Measurements from ENCODE around the gene TMEM165.

Gene TMEM165

DNA sequence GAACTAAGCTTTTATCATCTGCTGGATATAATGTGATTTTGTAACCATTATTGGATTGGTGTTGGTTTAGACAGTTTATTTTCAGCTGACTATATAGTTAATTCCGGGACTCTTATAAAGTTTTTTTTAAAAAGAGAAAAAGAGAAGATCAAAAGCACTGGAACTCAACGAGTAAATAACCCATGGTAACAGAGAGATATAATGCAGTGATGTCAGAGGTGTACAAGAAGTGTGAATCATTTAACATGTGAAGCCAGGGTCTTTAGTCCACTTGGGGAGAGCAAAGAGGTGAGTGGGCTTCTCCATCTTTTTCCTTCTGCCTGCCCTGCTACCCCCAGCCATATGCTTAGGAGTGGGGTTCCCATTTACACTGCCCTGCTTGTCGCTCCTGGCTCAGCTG is 3.2 kb downstream of the TMEM165 start:
- peak overlapping the region; percentile 92 for H3K4me3 Mint-ChIP-seq
- H3K27me3 Mint-ChIP-seq: no peaks in the 10 kb centered on the region
- H3K9me3 Mint-ChIP-seq: no peaks in the 10 kb centered on the region
- peaks cover 62% of the 10 kb centered on the region for H3K36me3 Mint-ChIP-seq (ENCODE audit: low read depth)
- peak overlapping the region; percentile 41 for H3K27ac Mint-ChIP-seq
- peaks cover 50% of the 10 kb centered on the region for H3K4me1 Mint-ChIP-seq (ENCODE audit: low read depth)
- intact Hi-C loops (cut with micrococcal nuclease): loop anchor here (5.0 kb wide), 1 partner anchor 148 kb away; the partner anchor contains the start of gene CLOCK

DNA sequence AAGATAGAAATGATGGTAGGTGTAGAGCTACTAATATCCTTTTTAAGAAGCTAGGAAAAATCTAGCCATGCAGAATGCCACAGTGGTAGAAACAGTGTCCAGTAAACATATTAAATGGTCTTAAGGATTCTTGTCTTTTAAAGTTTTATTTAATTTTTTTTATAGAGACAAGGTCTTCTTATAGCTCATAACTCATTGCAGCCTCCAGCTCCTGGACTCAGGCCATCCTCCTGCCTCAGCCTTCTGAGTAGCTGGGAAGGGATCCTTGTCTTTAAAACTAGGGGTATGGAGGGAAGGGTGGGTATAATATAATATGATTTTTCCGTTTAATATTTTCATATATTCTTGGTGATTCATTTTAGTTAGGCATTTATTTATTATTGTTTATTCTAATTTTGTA is 3.8 kb downstream of the TMEM165 start:
- peak overlapping the region; percentile 41 for H3K27ac Mint-ChIP-seq
- H3K9me3 Mint-ChIP-seq: no peaks in the 10 kb centered on the region
- peaks cover 69% of the 10 kb centered on the region for H3K36me3 Mint-ChIP-seq (ENCODE audit: low read depth)
- H3K27me3 Mint-ChIP-seq: no peaks in the 10 kb centered on the region
- H3K4me3 Mint-ChIP-seq: peak overlapping the region; percentile 92
- intact Hi-C loops (cut with micrococcal nuclease): loop anchor here (5.0 kb wide), 1 partner anchor 148 kb away; the partner anchor contains the start of gene CLOCK
- peaks cover 52% of the 10 kb centered on the region for H3K4me1 Mint-ChIP-seq (ENCODE audit: low read depth)

DNA sequence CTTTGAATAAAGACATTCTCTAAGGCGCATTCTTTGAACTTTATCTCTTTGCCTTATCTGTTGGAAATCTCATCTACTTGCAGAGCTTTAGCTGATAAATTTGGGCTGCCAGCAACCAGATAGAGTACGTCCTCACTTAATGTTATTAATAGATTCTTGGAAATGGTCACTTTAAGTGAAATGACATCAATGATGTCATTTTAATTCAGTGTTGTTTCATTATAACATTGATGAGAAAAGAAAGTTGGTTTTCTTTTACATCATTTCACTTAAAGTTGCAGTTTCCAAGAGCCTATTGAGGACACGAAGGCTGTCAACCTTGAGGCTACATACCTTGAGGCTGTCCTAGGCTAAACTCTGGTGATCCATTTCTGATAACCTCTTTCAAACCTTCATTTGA is 9.3 kb downstream of the TMEM165 start:
- intact Hi-C loops (cut with micrococcal nuclease): loop anchor here (5.0 kb wide), 1 partner anchor 462 kb away; no protein-coding TSS in a partner anchor
- Mint-ChIP-seq H3K27ac (no peak overlapping the region), H3K36me3 (ENCODE audit: low read depth) (peaks cover 61% of the 10 kb centered on the region), H3K4me1 (ENCODE audit: low read depth) (peaks cover 53% of the 10 kb centered on the region), H3K9me3 (no peaks in the 10 kb centered on the region), H3K27me3 (no peaks in the 10 kb centered on the region), H3K4me3 (no peak overlapping the region)

DNA sequence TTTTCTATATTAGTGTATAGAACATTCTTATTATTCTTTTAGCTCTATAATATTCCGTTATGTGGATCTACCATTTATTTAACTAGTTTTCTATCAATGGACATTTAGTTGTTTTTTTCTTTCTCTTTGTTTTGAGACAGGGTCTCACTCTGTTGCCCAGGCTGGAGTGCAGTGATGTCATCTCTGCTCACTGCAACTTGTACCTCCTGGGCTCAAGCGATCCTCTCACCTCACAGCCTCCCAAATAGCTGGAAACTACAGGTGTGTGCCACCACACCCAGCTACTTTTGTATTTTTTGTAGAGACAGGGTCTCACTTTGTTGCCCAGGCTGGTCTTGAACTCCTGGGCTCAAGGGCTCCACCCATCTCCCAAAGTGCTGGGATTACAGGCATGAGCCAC is 10.8 kb downstream of the TMEM165 start:
- Mint-ChIP-seq H3K27ac (peak overlapping the region; percentile 38), H3K9me3 (no peaks in the 10 kb centered on the region), H3K4me3 (no peak overlapping the region), H3K4me1 (ENCODE audit: low read depth) (peaks cover 46% of the 10 kb centered on the region), H3K27me3 (no peaks in the 10 kb centered on the region), H3K36me3 (ENCODE audit: low read depth) (peaks cover 60% of the 10 kb centered on the region)
- intact Hi-C loops (cut with micrococcal nuclease): loop anchor here (5.0 kb wide), 1 partner anchor 461 kb away; no protein-coding TSS in a partner anchor

DNA sequence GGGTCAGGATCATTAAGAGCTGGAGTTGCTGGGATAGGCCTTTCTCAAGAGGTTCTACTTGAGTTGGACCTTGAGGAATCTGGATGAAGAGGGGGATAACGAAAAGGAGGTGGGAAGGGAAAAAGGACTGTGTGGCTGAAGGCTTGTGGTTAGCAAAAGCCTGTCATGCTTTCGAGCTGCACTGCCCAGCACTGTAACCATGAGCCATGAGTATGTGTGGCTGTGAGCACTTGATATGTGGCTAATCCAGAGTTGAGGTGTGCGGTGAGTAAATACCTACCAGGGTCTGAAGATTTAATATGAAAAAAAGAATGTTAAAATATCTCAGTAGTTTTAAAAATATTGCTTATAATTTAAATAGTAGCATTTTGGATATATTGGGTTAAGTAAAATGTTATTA is 11.4 kb downstream of the TMEM165 start:
- Mint-ChIP-seq H3K36me3 (ENCODE audit: low read depth) (peaks cover 65% of the 10 kb centered on the region), H3K9me3 (no peaks in the 10 kb centered on the region), H3K27ac (peak overlapping the region; percentile 38), H3K27me3 (no peaks in the 10 kb centered on the region), H3K4me3 (no peak overlapping the region), H3K4me1 (ENCODE audit: low read depth) (peaks cover 46% of the 10 kb centered on the region)
- intact Hi-C loops (cut with micrococcal nuclease): loop anchor here (5.0 kb wide), 1 partner anchor 460 kb away; no protein-coding TSS in a partner anchor

DNA sequence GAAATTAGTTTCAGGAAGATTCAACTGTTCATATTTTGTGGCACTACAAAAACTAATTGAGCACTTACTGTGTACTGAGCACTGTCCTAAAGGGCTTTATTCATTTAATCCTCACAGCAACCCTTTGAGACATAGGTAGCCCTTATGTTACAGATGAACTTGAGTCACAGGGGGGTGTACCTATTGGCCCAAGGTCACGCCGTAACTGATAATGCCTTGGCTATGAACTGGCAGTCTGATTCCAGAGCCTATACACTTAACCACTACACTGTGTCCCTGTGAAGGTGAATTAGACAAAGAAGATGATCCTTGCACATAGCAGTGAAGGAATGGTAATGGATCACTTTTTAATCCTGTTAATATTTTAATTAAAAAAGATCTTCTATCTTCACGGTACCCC is 12.0 kb downstream of the TMEM165 start:
- H3K27ac Mint-ChIP-seq: no peak overlapping the region
- no peaks in the 10 kb centered on the region for H3K9me3 Mint-ChIP-seq
- peaks cover 65% of the 10 kb centered on the region for H3K36me3 Mint-ChIP-seq (ENCODE audit: low read depth)
- no peaks in the 10 kb centered on the region for H3K27me3 Mint-ChIP-seq
- intact Hi-C loops (cut with micrococcal nuclease): loop anchor here (5.0 kb wide), 1 partner anchor 460 kb away; no protein-coding TSS in a partner anchor
- peaks cover 46% of the 10 kb centered on the region for H3K4me1 Mint-ChIP-seq (ENCODE audit: low read depth)
- H3K4me3 Mint-ChIP-seq: no peak overlapping the region

DNA sequence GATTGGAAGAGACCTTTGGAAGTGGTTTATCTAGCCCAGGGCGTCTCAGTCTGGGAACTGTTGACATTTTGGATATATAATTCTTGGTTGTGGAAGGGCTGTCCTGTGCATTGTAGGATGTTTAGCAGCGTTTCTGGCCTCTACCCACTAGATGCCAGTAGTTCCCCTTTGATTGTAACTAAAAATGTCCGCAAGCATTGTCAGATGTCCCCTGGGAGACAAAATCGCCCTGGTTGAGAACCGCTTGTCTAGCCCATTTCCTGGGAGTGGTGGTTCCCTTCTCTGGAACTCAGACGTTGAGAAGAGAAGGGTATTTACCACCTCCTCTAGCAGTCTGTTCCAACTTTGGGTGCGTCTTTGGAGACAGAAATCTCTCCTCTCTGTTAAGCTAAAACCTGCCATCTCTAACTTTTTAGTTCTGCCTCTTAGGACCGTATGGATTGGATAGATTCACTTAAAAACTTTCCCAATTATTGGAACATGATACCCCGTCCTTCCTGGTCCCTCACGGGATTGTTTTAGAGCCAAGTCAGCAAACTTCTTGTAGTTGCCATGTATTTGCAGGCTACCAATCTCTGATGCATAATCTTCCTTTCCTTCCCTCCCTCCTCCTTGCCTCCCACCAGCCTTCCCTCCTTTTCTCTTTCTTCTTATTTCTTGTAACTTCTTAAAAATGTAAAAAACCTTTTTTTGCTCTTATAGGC is 13.9 kb downstream of the TMEM165 start:
- Mint-ChIP-seq H3K27ac (peak overlapping the region; percentile 80), H3K4me1 (ENCODE audit: low read depth) (peaks cover 38% of the 10 kb centered on the region), H3K27me3 (no peaks in the 10 kb centered on the region), H3K36me3 (ENCODE audit: low read depth) (peaks cover 62% of the 10 kb centered on the region), H3K9me3 (no peaks in the 10 kb centered on the region), H3K4me3 (no peak overlapping the region)
- intact Hi-C loops (cut with micrococcal nuclease): loop anchor here (5.0 kb wide), 1 partner anchor 458 kb away; no protein-coding TSS in a partner anchor

DNA sequence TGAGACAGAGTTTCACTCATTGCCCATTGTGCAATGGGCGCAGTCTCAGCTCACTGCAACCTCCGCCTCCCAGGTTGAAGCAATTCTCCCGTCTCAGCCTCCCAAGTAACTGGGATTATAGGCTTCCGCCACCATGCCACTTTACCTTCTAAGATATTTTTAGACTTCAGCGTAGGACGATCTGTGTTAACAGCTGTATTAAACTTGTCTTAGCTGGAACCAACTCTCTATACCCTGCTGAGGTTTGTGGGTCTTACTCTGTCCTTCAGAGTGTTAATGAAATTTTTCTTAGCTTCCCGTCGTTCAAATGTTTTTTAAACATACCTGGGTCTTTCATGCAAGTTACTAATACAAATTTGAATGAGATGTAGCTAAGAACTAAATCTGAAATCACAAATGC is 14.7 kb downstream of the TMEM165 start:
- Mint-ChIP-seq H3K27me3 (no peaks in the 10 kb centered on the region), H3K4me1 (ENCODE audit: low read depth) (peaks cover 31% of the 10 kb centered on the region), H3K4me3 (no peak overlapping the region), H3K27ac (peak overlapping the region; percentile 80), H3K36me3 (ENCODE audit: low read depth) (peaks cover 62% of the 10 kb centered on the region), H3K9me3 (no peaks in the 10 kb centered on the region)
- intact Hi-C loops (cut with micrococcal nuclease): no loop called here

DNA sequence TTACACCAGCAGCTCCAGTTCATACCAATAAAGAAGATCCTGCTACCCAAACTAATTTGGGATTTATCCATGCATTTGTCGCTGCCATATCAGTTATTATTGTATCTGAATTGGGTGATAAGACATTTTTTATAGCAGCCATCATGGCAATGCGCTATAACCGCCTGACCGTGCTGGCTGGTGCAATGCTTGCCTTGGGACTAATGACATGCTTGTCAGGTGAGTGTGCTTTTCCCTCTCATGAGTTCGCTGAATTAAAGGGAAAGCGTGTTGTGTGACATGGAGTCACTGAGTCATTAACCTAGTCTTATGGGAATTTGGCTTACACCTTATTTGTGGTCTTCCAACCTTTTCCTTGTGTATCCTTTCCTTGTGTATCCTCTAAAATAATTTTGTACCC is 15.9 kb downstream of the TMEM165 start:
- peaks cover 19% of the 10 kb centered on the region for H3K4me1 Mint-ChIP-seq (ENCODE audit: low read depth)
- intact Hi-C loops (cut with micrococcal nuclease): no loop called here
- no peak overlapping the region for H3K4me3 Mint-ChIP-seq
- no peaks in the 10 kb centered on the region for H3K27me3 Mint-ChIP-seq
- no peak overlapping the region for H3K27ac Mint-ChIP-seq
- H3K9me3 Mint-ChIP-seq: no peaks in the 10 kb centered on the region
- peaks cover 60% of the 10 kb centered on the region for H3K36me3 Mint-ChIP-seq (ENCODE audit: low read depth)

DNA sequence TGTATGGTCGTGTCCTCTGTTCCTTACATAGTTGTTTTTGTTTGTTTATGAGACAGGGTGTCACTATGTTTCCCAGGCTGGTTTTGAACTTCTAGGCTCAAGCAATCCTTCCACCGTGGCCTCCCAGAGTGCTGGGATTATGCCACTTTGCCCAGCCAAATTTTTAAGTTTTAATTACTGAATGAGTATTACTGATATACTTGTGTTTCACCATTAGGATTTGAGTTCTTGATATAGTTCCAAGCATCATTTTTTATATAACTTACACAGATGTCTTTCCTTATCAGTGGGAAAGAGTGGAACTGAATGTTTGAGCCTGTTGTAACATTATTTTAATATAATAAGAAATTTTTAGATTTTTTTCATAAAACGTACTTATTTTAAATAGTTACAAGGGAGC is 20.4 kb downstream of the TMEM165 start:
- peaks cover 82% of the 10 kb centered on the region for H3K36me3 Mint-ChIP-seq (ENCODE audit: low read depth)
- no peak overlapping the region for H3K4me3 Mint-ChIP-seq
- H3K9me3 Mint-ChIP-seq: no peaks in the 10 kb centered on the region
- no peaks in the 10 kb centered on the region for H3K4me1 Mint-ChIP-seq (ENCODE audit: low read depth)
- intact Hi-C loops (cut with micrococcal nuclease): no loop called here
- no peaks in the 10 kb centered on the region for H3K27me3 Mint-ChIP-seq
- H3K27ac Mint-ChIP-seq: no peak overlapping the region

DNA sequence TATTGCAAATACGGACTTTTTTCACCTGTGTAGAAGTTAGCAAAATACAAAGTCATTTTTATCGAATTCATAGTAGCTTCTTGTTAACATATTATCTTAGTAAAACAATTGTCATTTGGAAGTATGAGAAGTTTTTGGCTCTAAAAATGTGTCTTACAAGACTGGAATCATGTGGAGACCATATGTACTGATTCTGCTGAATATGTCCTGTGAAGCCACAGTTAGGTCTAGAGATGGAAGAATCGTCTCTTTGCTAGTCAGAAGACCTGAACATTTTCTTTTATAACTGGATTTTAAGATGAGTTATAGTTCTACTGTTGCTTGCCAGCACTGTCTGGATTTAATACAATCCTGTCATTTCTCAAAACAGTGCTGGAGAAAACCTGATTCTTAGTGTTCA is 29.0 kb downstream of the TMEM165 start:
- no peak overlapping the region for H3K27ac Mint-ChIP-seq
- no peaks in the 10 kb centered on the region for H3K27me3 Mint-ChIP-seq
- H3K4me1 Mint-ChIP-seq (ENCODE audit: low read depth): peaks cover 7% of the 10 kb centered on the region
- intact Hi-C loops (cut with micrococcal nuclease): loop anchor here (10.0 kb wide), 1 partner anchor 1590 kb away; no protein-coding TSS in a partner anchor
- H3K36me3 Mint-ChIP-seq (ENCODE audit: low read depth): peaks cover 93% of the 10 kb centered on the region
- H3K9me3 Mint-ChIP-seq: no peaks in the 10 kb centered on the region
- H3K4me3 Mint-ChIP-seq: no peak overlapping the region

DNA sequence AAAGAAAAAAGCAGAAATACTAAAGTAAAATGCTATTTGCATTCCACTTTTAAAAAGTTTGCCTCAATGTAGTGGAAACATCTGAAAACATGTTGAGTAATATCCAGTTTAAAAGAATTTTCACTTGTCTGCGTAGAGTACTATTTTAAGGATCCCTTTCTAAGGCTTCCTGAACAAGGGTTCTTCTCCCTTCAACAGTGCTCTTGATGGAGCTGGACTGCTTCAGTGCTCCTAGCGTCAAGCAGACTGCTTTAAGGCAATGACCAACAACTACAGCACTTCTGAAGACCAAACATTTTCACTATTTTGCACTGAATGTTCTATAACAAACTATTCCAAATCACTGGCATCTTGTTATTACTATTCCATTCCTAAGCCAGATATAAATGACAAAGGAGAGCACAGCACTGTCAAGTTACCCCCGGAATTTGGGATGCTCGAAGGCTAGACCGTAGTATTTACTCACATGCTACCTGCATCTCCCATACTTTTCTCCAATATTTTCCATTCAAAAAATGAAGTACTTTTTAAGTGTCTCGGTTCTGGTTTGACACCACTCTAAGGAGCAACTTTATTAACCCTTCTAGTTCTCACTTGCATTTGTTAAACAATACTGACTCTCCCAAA is 36.1 kb downstream of the TMEM165 start:
- H3K36me3 Mint-ChIP-seq (ENCODE audit: low read depth): peaks cover 89% of the 10 kb centered on the region
- no peak overlapping the region for H3K4me3 Mint-ChIP-seq
- H3K27me3 Mint-ChIP-seq: no peaks in the 10 kb centered on the region
- intact Hi-C loops (cut with micrococcal nuclease): loop anchor here (5.0 to 10.0 kb wide), 2 partner anchors 113 to 435 kb away; partner anchors contain the start of gene CLOCK
- H3K4me1 Mint-ChIP-seq (ENCODE audit: low read depth): no peaks in the 10 kb centered on the region
- H3K27ac Mint-ChIP-seq: no peak overlapping the region
- H3K9me3 Mint-ChIP-seq: no peaks in the 10 kb centered on the region

DNA sequence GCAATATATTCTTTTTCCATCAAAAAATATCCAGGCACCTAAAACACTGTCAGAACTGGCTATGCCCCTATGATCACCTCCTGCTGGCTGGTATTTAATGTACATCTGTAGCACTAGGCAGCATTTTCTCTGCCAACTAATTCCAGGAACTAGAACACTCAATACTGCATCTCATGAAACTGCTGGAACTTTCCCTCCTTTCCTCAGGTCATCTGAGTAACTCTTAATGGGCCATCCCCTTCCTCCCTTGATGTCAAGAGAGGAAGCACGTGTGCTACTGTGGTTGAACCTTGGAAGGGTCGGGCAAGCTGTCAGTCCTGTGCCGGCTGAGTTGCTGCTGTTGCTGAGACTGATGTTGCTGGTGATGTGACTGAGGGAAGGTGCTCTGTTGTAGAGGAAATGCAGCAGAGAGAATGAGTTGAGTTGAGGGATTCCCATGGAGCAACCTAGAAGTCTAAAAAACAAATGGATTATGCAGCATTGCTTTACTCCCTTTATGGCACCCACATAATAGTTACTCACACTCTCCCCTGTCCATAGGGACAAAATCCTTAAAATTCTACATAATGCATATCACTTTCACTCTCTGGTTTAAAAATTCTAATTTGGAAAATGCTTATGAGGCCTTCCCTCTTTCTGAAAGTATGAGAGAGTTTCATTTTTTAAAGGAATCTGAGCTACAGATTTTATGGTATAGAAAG is 39.5 kb downstream of the TMEM165 start:
- Mint-ChIP-seq H3K4me3 (no peak overlapping the region), H3K4me1 (ENCODE audit: low read depth) (no peaks in the 10 kb centered on the region), H3K9me3 (no peaks in the 10 kb centered on the region), H3K27me3 (no peaks in the 10 kb centered on the region), H3K27ac (no peak overlapping the region), H3K36me3 (ENCODE audit: low read depth) (peaks cover 88% of the 10 kb centered on the region)
- intact Hi-C loops (cut with micrococcal nuclease): loop anchor here (10.0 kb wide), 1 partner anchor 110 kb away; the partner anchor contains the start of gene CLOCK

DNA sequence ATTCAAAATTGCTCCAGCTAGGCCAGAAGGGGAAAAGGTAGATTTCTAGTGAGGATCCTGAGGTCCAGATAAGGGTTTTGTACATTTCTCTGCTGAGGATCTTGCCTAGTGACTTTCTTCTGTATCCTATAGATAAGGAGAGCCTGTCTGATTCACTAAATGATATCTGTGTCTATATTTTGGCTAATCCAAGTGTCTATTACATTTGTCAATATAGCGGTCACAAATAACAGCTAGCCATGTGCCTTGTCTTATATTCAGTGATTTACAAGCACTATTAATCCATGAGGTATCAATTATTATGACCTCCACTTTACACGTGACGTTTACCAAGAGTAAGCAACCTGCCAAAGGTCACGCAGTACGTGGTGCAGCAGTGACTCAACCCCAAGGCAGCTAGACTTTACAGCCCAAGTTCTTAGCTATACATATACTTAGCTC is 41.6 kb downstream of the TMEM165 start:
- Mint-ChIP-seq H3K27me3 (no peaks in the 10 kb centered on the region), H3K4me3 (no peak overlapping the region), H3K4me1 (ENCODE audit: low read depth) (no peaks in the 10 kb centered on the region), H3K36me3 (ENCODE audit: low read depth) (peaks cover 84% of the 10 kb centered on the region), H3K27ac (no peak overlapping the region), H3K9me3 (no peaks in the 10 kb centered on the region)
- intact Hi-C loops (cut with micrococcal nuclease): loop anchor here (10.0 kb wide), 1 partner anchor 107 kb away; the partner anchor contains the start of gene CLOCK

Measured in dendritic cell treated with granulocyte-macrophage colony-stimulating factor and Interleukin-4, amounts not matched to agents 40 ng/mL and 50 ng/mL, for 4 days (primary cell).